HCT116 (cell line): ENCODE data around the gene BCL2L11. TPM values are rescaled to one million over a fixed set of nuclear protein-coding genes. Genes with fewer than 3 reads are reported as not detected.

Experiments used
- ATAC-seq: fragments of 200-7000 bp; cut with Tn5 transposase; 2 replicates; pipeline ENCODE4 v1.9.1; 2020; ENCODE audit warnings: mild to moderate bottlenecking, moderate library complexity
- BruUV-seq: library from RNA; stranded (reverse); fragments of 400-500 nt; replicated peaks from 2 replicates; lab custom pipeline; 2021; lab: Mats Ljungman, UMichigan
- CTCF ChIA-PET: fragments of 300-600 bp; sonication (Branson Sonifier 250); formaldehyde crosslinking; loops from one replicate; lab custom pipeline; 2021; ENCODE audit warnings: antibody characterized with exemption; lab: Charles Lee
- POLR2A ChIA-PET: fragments of 300-600, 350-600 bp; sonication (Branson Sonifier 250); formaldehyde crosslinking; loops from one replicate; lab custom pipeline; 2021; ENCODE audit warnings: antibody characterized with exemption; lab: Charles Lee
- RAD21 ChIA-PET, 2 experiments: fragments of 300-600 bp; sonication (Branson Sonifier 250); formaldehyde crosslinking; loops; one replicate each; lab custom pipeline; 2023; ENCODE audit warnings: low total read pairs in 2 of 2; ENCODE audit not compliant: uncharacterized antibody in 2 of 2, unreplicated experiment in 2 of 2, low non-redundant PET in 1 of 2; lab: Charles Lee
- DNase-seq: peaks from one replicate; pipeline ENCODE4 v3.0.0-alpha.2; 2010; ENCODE audit warnings: low read depth, low spot score
- H2AFZ ChIP-seq: fragments of 200-600 bp; shearing (Covaris generic), sonication (generic); 2 replicates; pipeline ENCODE4 v1.6.1; 2017; ENCODE audit warnings: low read depth, mixed run types, mixed read lengths, antibody characterized with exemption, low read length; ENCODE audit not compliant: poor library complexity, severe bottlenecking
- H3K27ac ChIP-seq: 2 replicates; pipeline ENCODE4 v1.5.1; 2012; ENCODE audit warnings: low read depth, low read length
- H3K27me3 ChIP-seq: fragments of 200-600 bp; sonication (generic); 2 replicates; pipeline ENCODE4 v1.6.1; 2016; ENCODE audit warnings: mixed run types, low read length, mixed read lengths; ENCODE audit not compliant: insufficient read depth
- H3K36me3 ChIP-seq, 2 experiments: fragments of 200-500 bp in 1 of 2; fragments of 200-600 bp in 1 of 2; sonication (Bioruptor generic) in 1 of 2; sonication (generic) in 1 of 2; 2 replicates each; pipeline versions ENCODE4 v1.5.1 to v1.6.1; 2014 to 2016; ENCODE audit warnings: low read length in 2 of 2, inconsistent platforms in 1 of 2, mixed read lengths in 1 of 2, mixed run types in 1 of 2; ENCODE audit not compliant: insufficient read depth in 2 of 2, control insufficient read depth in 1 of 2
- H3K4me1 ChIP-seq, 2 experiments: fragments of 200-600 bp in 1 of 2; sonication (generic) in 1 of 2; 2 replicates each; pipeline versions ENCODE4 v1.5.1 to v1.6.1; 2012 to 2017; ENCODE audit warnings: low read length in 2 of 2, inconsistent platforms in 1 of 2, mild to moderate bottlenecking in 1 of 2, mixed read lengths in 1 of 2, mixed run types in 1 of 2, moderate library complexity in 1 of 2; ENCODE audit not compliant: insufficient read depth in 2 of 2, control insufficient read depth in 1 of 2
- H3K4me2 ChIP-seq: fragments of 200-600 bp; sonication (generic); 2 replicates; pipeline ENCODE4 v1.6.1; 2017; ENCODE audit warnings: mixed run types, low read length, mixed read lengths
- H3K4me3 ChIP-seq, 2 experiments: fragments of 200-600 bp in 1 of 2; sonication (generic) in 1 of 2; replicated peaks in 1 of 2; 2 replicates each; pipeline ENCODE4 v1.5.1; 2011 to 2016; ENCODE audit warnings: low read length in 2 of 2, control low read depth in 1 of 2, low read depth in 1 of 2, mild to moderate bottlenecking in 1 of 2, mixed read lengths in 1 of 2, mixed run types in 1 of 2
- H3K79me2 ChIP-seq: fragments of 200-600 bp; sonication (generic); 2 replicates; pipeline ENCODE4 v1.6.1; 2017; ENCODE audit warnings: mild to moderate bottlenecking, mixed run types, low read length, moderate library complexity, mixed read lengths; ENCODE audit not compliant: insufficient read depth
- H3K9ac ChIP-seq: fragments of 200-600 bp; sonication (generic); 2 replicates; pipeline ENCODE4 v1.6.1; 2016; ENCODE audit warnings: low read length, mixed read lengths
- H3K9me2 ChIP-seq: fragments of 200-600 bp; sonication (generic), shearing (Covaris generic); 2 replicates; pipeline ENCODE4 v1.6.1; 2017; ENCODE audit warnings: mixed run types, mild to moderate bottlenecking, moderate library complexity; ENCODE audit not compliant: insufficient read depth
- H3K9me3 ChIP-seq, 2 experiments: fragments of 200-500 bp in 1 of 2; fragments of 200-600 bp in 1 of 2; sonication (Bioruptor generic) in 1 of 2; sonication (generic) in 1 of 2; 2 replicates each; pipeline ENCODE4 v1.6.1; 2014 to 2017; ENCODE audit warnings: low read length in 2 of 2, mixed read lengths in 2 of 2, inconsistent platforms in 1 of 2, low read depth in 1 of 2, mild to moderate bottlenecking in 1 of 2, mixed run types in 1 of 2, moderate library complexity in 1 of 2; ENCODE audit not compliant: control insufficient read depth in 1 of 2, insufficient read depth in 1 of 2
- H4K20me1 ChIP-seq: fragments of 200-600 bp; sonication (generic), shearing (Covaris generic); 2 replicates; pipeline ENCODE4 v1.6.1; 2017; ENCODE audit warnings: mixed run types, mild to moderate bottlenecking, moderate library complexity; ENCODE audit not compliant: insufficient read depth
- ATF3 ChIP-seq: IDR thresholded peaks from 2 replicates; pipeline ENCODE4 v1.6.1; 2012
- CBX3 ChIP-seq: IDR thresholded peaks from 2 replicates; pipeline ENCODE4 v1.6.1; 2012; ENCODE audit warnings: low read depth
- CTCF ChIP-seq, 3 experiments: fragments of 200-600 bp in 1 of 3; sonication (generic) in 1 of 3; IDR thresholded peaks in 2 of 3; conservative IDR thresholded peaks in 1 of 3; 2 replicates each; pipeline ENCODE4 v1.5.1; 2012 to 2017; ENCODE audit warnings: low read depth in 2 of 3, low read length in 2 of 3, antibody characterized with exemption in 1 of 3, borderline replicate concordance in 1 of 3, control low read depth in 1 of 3, mild to moderate bottlenecking in 1 of 3, mixed read lengths in 1 of 3, mixed run types in 1 of 3, moderate library complexity in 1 of 3; ENCODE audit not compliant: insufficient read depth in 1 of 3
- ELF1 ChIP-seq: IDR thresholded peaks from 2 replicates; pipeline ENCODE4 v1.6.1; 2012; ENCODE audit warnings: low read depth, borderline replicate concordance
- EZH2 ChIP-seq: fragments of 200-600 bp; sonication (generic); IDR thresholded peaks from 2 replicates; pipeline ENCODE4 v1.6.1; 2017; ENCODE audit warnings: antibody characterized with exemption, mixed run types
- EZH2phosphoT487 ChIP-seq: fragments of 200-600 bp; IDR thresholded peaks from 2 replicates; pipeline ENCODE4 v1.6.1; 2018; ENCODE audit warnings: antibody characterized with exemption, borderline replicate concordance
- FOSL1 ChIP-seq: IDR thresholded peaks from 2 replicates; pipeline ENCODE4 v1.6.1; 2012; ENCODE audit warnings: low read depth
- MAX ChIP-seq: IDR thresholded peaks from 2 replicates; pipeline ENCODE4 v1.6.1; 2012
- POLR2A ChIP-seq: IDR thresholded peaks from 2 replicates; pipeline ENCODE4 v1.7.0; 2011; ENCODE audit warnings: borderline replicate concordance; ENCODE audit not compliant: insufficient read depth, insufficient read length; ENCODE audit errors: extremely low read depth
- RAD21 ChIP-seq: IDR thresholded peaks from 2 replicates; pipeline ENCODE4 v1.6.1; 2012; ENCODE audit warnings: low read depth, mild to moderate bottlenecking
- SP1 ChIP-seq: IDR thresholded peaks from 2 replicates; pipeline ENCODE4 v1.6.1; 2012; ENCODE audit warnings: low read depth
- SRF ChIP-seq: IDR thresholded peaks from 2 replicates; pipeline ENCODE4 v1.6.1; 2012; ENCODE audit warnings: low read depth
- TCF7L2 ChIP-seq: IDR thresholded peaks from 2 replicates; pipeline ENCODE4 v1.7.0; 2011; ENCODE audit warnings: borderline replicate concordance, inconsistent platforms; ENCODE audit not compliant: insufficient read depth, insufficient read length; ENCODE audit errors: extremely low read depth
- ZNF274 ChIP-seq: fragments of 200-500 bp; sonication (Bioruptor generic); IDR thresholded peaks from 2 replicates; pipeline ENCODE4 v1.6.1; 2014; ENCODE audit warnings: mild to moderate bottlenecking, low read depth, low read length, inconsistent platforms
- intact Hi-C: fragments of 100-400 bp; cut with micrococcal nuclease; formaldehyde crosslinking; loops from 2 replicates; pipeline ENCODE4 v1.10.0; 2022
- total RNA-seq: library from RNA; stranded (reverse); gene quantifications from one replicate; pipeline ENCODE4 v1.2.1, GENCODE V29; 2021; ENCODE audit not compliant: unreplicated experiment

The BCL2L11 gene
- total RNA-seq, 1 experiment from 2014 or later = 17.8 TPM

GRCh38 chr2:111140815-111141214 is 20.1 kb downstream of the BCL2L11 start:
- intact Hi-C loops = no loop called here
- no peak overlapping the region for H3K4me2 ChIP-seq
- H4K20me1 ChIP-seq = no peaks in the 10 kb centered on the region
- H3K4me1 ChIP-seq = no peaks in the 10 kb centered on the region
- no peak for ATAC-seq
- H3K4me3 ChIP-seq = no peak overlapping the region
- H3K27ac ChIP-seq = no peak overlapping the region
- no peak for TF ChIP-seq EZH2
- TF ChIP-seq CTCF (IDR thresholded peaks at IDR 0.05 in 2 of 3, conservative IDR thresholded peaks at IDR 0.05 in 1 of 3; ENCODE audit: borderline replicate concordance in 1 of 3, insufficient read depth in 1 of 3, low read depth in 2 of 3, low read length in 2 of 3) = no peak
- TF ChIP-seq ATF3 = no peak
- no peak for TF ChIP-seq FOSL1
- no peak for TF ChIP-seq POLR2A
- no peak for TF ChIP-seq RAD21
- TF ChIP-seq ELF1 = no peak
- TF ChIP-seq ZNF274 = no peak
- no peak for TF ChIP-seq EZH2phosphoT487
- TF ChIP-seq SP1 = no peak
- TF ChIP-seq CBX3 = no peak
- no peak for TF ChIP-seq TCF7L2
- TF ChIP-seq MAX = no peak
- no peak for TF ChIP-seq SRF
- no peaks in the 10 kb centered on the region for H3K9me3 ChIP-seq
- CTCF ChIA-PET = no interaction called here
- no peak for DNase-seq
- RAD21 ChIA-PET = no interaction called here
- BruUV-seq = no TSS peak
- H3K36me3 ChIP-seq = peaks cover 9 to 11% of the 10 kb centered on the region in 2 experiments; a peak in 1 of 4 replicates
- POLR2A ChIA-PET = no interaction called here
- no peak overlapping the region for H3K9ac ChIP-seq
- H3K79me2 ChIP-seq = peaks cover 44% of the 10 kb centered on the region
- no peak overlapping the region for H2AFZ ChIP-seq
- no peaks in the 10 kb centered on the region for H3K9me2 ChIP-seq
- H3K27me3 ChIP-seq = no peaks in the 10 kb centered on the region
